Breast epithelium (tissue), 4 donors: ENCODE data around the gene NUPR1. TPM values are rescaled to one million over a fixed set of nuclear protein-coding genes. Genes with fewer than 3 reads are reported as not detected.

ENCODE experiments used
- DNase-seq, 2 donors: peaks; one replicate each; pipeline ENCODE4 v3.0.0-alpha.2; 2019; ENCODE audit warnings: low spot score in 2 of 2
- H3K27ac ChIP-seq, 2 donors: fragments of 200-600 bp; sonication (generic) in 1 of 2; one replicate each; pipeline ENCODE4 v1.5.1; 2016 to 2019; ENCODE audit warnings: mild to moderate bottlenecking in 1 of 2
- H3K27me3 ChIP-seq, 2 donors: fragments of 200-600 bp; sonication (generic) in 1 of 2; one replicate each; pipeline versions ENCODE4 v1.5.1 to v1.6.0; 2017 to 2019; ENCODE audit warnings: control low read depth in 1 of 2, mild to moderate bottlenecking in 1 of 2
- H3K36me3 ChIP-seq: fragments of 200-600 bp; one replicate; pipeline ENCODE4 v1.5.1; 2019
- H3K4me1 ChIP-seq, 2 donors: fragments of 200-600 bp; sonication (generic); one replicate each; pipeline ENCODE4 v1.5.1; 2016 to 2019; ENCODE audit warnings: control low read depth in 1 of 2
- H3K4me3 ChIP-seq, 3 donors: fragments of 200-600 bp; sonication (generic); 1 replicate in 2 of 3; 2 replicates in 1 of 3; pipeline ENCODE4 v1.5.1; 2016 to 2019; ENCODE audit warnings: mild to moderate bottlenecking in 3 of 3, moderate library complexity in 2 of 3
- H3K9me3 ChIP-seq, 2 donors: fragments of 200-600 bp; sonication (generic) in 1 of 2; one replicate each; pipeline ENCODE4 v1.5.1; 2016 to 2019; ENCODE audit warnings: control low read depth in 1 of 2
- CTCF ChIP-seq, 3 donors: fragments of 450-650 bp; IDR thresholded peaks; one replicate each; pipeline ENCODE4 v1.5.1; 2016 to 2017; ENCODE audit warnings: antibody characterized with exemption in 3 of 3, mild to moderate bottlenecking in 3 of 3, moderate library complexity in 3 of 3
- POLR2A ChIP-seq: fragments of 450-650 bp; IDR thresholded peaks from one replicate; pipeline ENCODE4 v1.6.1; 2016; ENCODE audit warnings: antibody characterized with exemption, mild to moderate bottlenecking, moderate library complexity
- POLR2AphosphoS5 ChIP-seq, 3 donors: sonication (generic); formaldehyde crosslinking; IDR thresholded peaks; one replicate each; pipeline ENCODE4 v1.6.1; 2017; ENCODE audit warnings: antibody characterized with exemption in 3 of 3
- intact Hi-C: fragments of 100-400 bp; cut with DNase I; formaldehyde crosslinking; loops from one replicate; pipeline ENCODE4 v1.15.1; 2023; ENCODE audit warnings: low total_unique reads
- total RNA-seq, 3 donors: library from RNA; depleted of rRNA; stranded (reverse); fragments of >200 nt; gene quantifications; one replicate each; pipeline ENCODE4 v1.1.0, GENCODE V29; 2016

NUPR1 gene
- total RNA-seq, 3 donors from 2014 or later = 34.2 to 57.0 (median 47.5) TPM

GRCh38 chr16:28514246-28514645 is 24.5 kb downstream of the NUPR1 start:
- no peak for DNase-seq
- Histone ChIP-seq H3K4me3 (no peak overlapping the region), H3K36me3 (no peaks in the 10 kb centered on the region), H3K4me1 (no peaks in the 10 kb centered on the region), H3K27ac (no peak overlapping the region), H3K9me3 (no peaks in the 10 kb centered on the region), H3K27me3 (no peaks in the 10 kb centered on the region)
- no peak for TF ChIP-seq CTCF (IDR thresholded peaks at IDR 0.05)
- no peak for TF ChIP-seq POLR2AphosphoS5 (IDR thresholded peaks at IDR 0.05)
- TF ChIP-seq POLR2A = no peak
- intact Hi-C loops = no loop called here

GRCh38 chr16:28513484-28514181 is 25.1 kb downstream of the NUPR1 start:
- no peak for DNase-seq

GRCh38 chr16:28511801-28512789 is 26.7 kb downstream of the NUPR1 start:
- Histone ChIP-seq H3K36me3 (no peaks in the 10 kb centered on the region), H3K27me3 (no peaks in the 10 kb centered on the region), H3K4me3 (no peak overlapping the region), H3K27ac (no peak overlapping the region), H3K4me1 (no peaks in the 10 kb centered on the region), H3K9me3 (no peaks in the 10 kb centered on the region)
- intact Hi-C loops = no loop called here
- TF ChIP-seq POLR2A (no peak), CTCF (IDR thresholded peaks at IDR 0.05) (no peak), POLR2AphosphoS5 (IDR thresholded peaks at IDR 0.05) (no peak)
- no peak for DNase-seq

More at GRCh38 chr16:28513484-28514181, 25.1 kb downstream of the NUPR1 start:
- no peak for TF ChIP-seq POLR2AphosphoS5 (IDR thresholded peaks at IDR 0.05)
- no peak for TF ChIP-seq POLR2A
- no peak for TF ChIP-seq CTCF (IDR thresholded peaks at IDR 0.05)
- Histone ChIP-seq H3K27me3 (no peaks in the 10 kb centered on the region), H3K36me3 (no peaks in the 10 kb centered on the region), H3K4me1 (no peaks in the 10 kb centered on the region), H3K27ac (no peak overlapping the region), H3K4me3 (no peak overlapping the region), H3K9me3 (no peaks in the 10 kb centered on the region)
- intact Hi-C loops = no loop called here

GRCh38 chr16:28511031-28511430 is 27.7 kb downstream of the NUPR1 start:
- peak in 1 of 2 donors; percentile 29 for DNase-seq
- Histone ChIP-seq H3K36me3 (no peaks in the 10 kb centered on the region), H3K9me3 (no peaks in the 10 kb centered on the region), H3K27me3 (no peaks in the 10 kb centered on the region), H3K27ac (no peak overlapping the region), H3K4me3 (no peak overlapping the region), H3K4me1 (no peaks in the 10 kb centered on the region)
- intact Hi-C loops = no loop called here
- TF ChIP-seq CTCF (IDR thresholded peaks at IDR 0.05) = no peak
- no peak for TF ChIP-seq POLR2AphosphoS5 (IDR thresholded peaks at IDR 0.05)
- TF ChIP-seq POLR2A = no peak
